GM12878 (cell line): ENCODE measurements around the gene EPOP. TPM values are rescaled to one million over a fixed set of nuclear protein-coding genes. Genes with fewer than 3 reads are reported as not detected.

Source experiments
- BACH1 ChIP-seq: fragments of 450-650 bp; IDR thresholded peaks from 2 replicates; pipeline ENCODE4 v1.6.1; 2017; ENCODE audit warnings: mild to moderate bottlenecking, borderline replicate concordance
- BCL11A ChIP-seq: IDR thresholded peaks from 2 replicates; pipeline ENCODE4 v1.6.1; 2011; ENCODE audit warnings: low read depth, low read length
- BMI1 ChIP-seq: fragments of 450-650 bp; IDR thresholded peaks from 2 replicates; pipeline ENCODE4 v1.6.1; 2016; ENCODE audit warnings: mild to moderate bottlenecking, moderate library complexity, borderline replicate concordance
- CEBPB ChIP-seq, 2 experiments: fragments of 150-350 bp in 1 of 2; IDR thresholded peaks; 2 replicates each; pipeline ENCODE4 v1.6.1; 2012 to 2014; ENCODE audit warnings: low read depth in 2 of 2, low read length in 2 of 2, borderline replicate concordance in 1 of 2, inconsistent platforms in 1 of 2
- DPF2 ChIP-seq: fragments of 450-650 bp; IDR thresholded peaks from 2 replicates; pipeline ENCODE4 v1.6.1; 2017; ENCODE audit warnings: mild to moderate bottlenecking
- E2F4 ChIP-seq: IDR thresholded peaks from 2 replicates; pipeline ENCODE4 v1.6.1; 2012; ENCODE audit warnings: low read depth, low read length, improper control_type of control experiment
- GATAD2B ChIP-seq: fragments of 450-650 bp; conservative IDR thresholded peaks from 2 replicates; pipeline ENCODE4 v1.6.1; 2017; ENCODE audit warnings: low read depth, mild to moderate bottlenecking, moderate library complexity
- MEF2A ChIP-seq: IDR thresholded peaks from 2 replicates; pipeline ENCODE4 v1.6.1; 2011; ENCODE audit warnings: low read depth, mild to moderate bottlenecking, low read length, moderate library complexity; ENCODE audit not compliant: insufficient read depth
- MTA3 ChIP-seq: IDR thresholded peaks from 2 replicates; pipeline ENCODE4 v1.6.1; 2012; ENCODE audit warnings: low read length, inconsistent platforms, borderline replicate concordance
- NBN ChIP-seq: fragments of 450-650 bp; IDR thresholded peaks from 2 replicates; pipeline ENCODE4 v1.6.1; 2016
- NFIC ChIP-seq: IDR thresholded peaks from 2 replicates; pipeline ENCODE4 v1.6.1; 2012; ENCODE audit warnings: low read depth, mild to moderate bottlenecking, inconsistent platforms, low read length, moderate library complexity
- NFYA ChIP-seq: IDR thresholded peaks from 2 replicates; pipeline ENCODE4 v1.6.1; 2011; ENCODE audit warnings: low read depth, mild to moderate bottlenecking, low read length, improper control_type of control experiment, borderline replicate concordance
- POLR2AphosphoS2 ChIP-seq: IDR thresholded peaks from 2 replicates; pipeline ENCODE4 v1.6.1; 2011; ENCODE audit warnings: low read depth, mild to moderate bottlenecking, low read length, improper control_type of control experiment, moderate library complexity
- POLR2AphosphoS5 ChIP-seq: IDR thresholded peaks from 2 replicates; pipeline ENCODE4 v1.6.1; 2011; ENCODE audit warnings: mild to moderate bottlenecking, low read length, inconsistent platforms
- RAD21 ChIP-seq: IDR thresholded peaks from 2 replicates; pipeline ENCODE4 v1.6.1; 2011; ENCODE audit warnings: mild to moderate bottlenecking, low read depth, low read length, moderate library complexity; ENCODE audit not compliant: insufficient read depth
- RFX5 ChIP-seq: IDR thresholded peaks from 2 replicates; pipeline ENCODE4 v1.6.1; 2011; ENCODE audit warnings: low read depth, low read length, improper control_type of control experiment
- SMARCA5 ChIP-seq: fragments of 450-650 bp; IDR thresholded peaks from 2 replicates; pipeline ENCODE4 v1.6.1; 2017; ENCODE audit warnings: mild to moderate bottlenecking
- SUPT20H ChIP-seq: IDR thresholded peaks from 2 replicates; pipeline ENCODE4 v1.6.1; 2011; ENCODE audit warnings: low read depth, mild to moderate bottlenecking, low read length, moderate library complexity, borderline replicate concordance; ENCODE audit not compliant: control insufficient read depth
- TARDBP ChIP-seq: IDR thresholded peaks from 2 replicates; pipeline ENCODE4 v1.6.1; 2016; ENCODE audit warnings: borderline replicate concordance
- ZNF592 ChIP-seq: fragments of 450-650 bp; IDR thresholded peaks from 2 replicates; pipeline ENCODE4 v1.6.1; 2017; ENCODE audit warnings: mild to moderate bottlenecking, moderate library complexity
- ZNF687 ChIP-seq: fragments of 450-650 bp; IDR thresholded peaks from 2 replicates; pipeline ENCODE4 v1.6.1; 2017; ENCODE audit warnings: mild to moderate bottlenecking, moderate library complexity
- polyA plus RNA-seq, 11 experiments: library from polyadenylated mRNA; depleted of rRNA in 4 of 11; unstranded in 6 of 11; stranded (reverse) in 5 of 11; fragments of >200 nt; fragmentation: Nextera tagmentation in 4 of 11; fragmentation: Illumina TruSeq in 1 of 11; extraction: Ambion mirVana in 4 of 11; extraction: Trizol in 1 of 11; gene quantifications; 1 replicate in 1 of 11; 2 replicates in 10 of 11; pipeline versions ENCODE4 v1.2.1 to v1.2.3, GENCODE V29; 2011 to 2016; ENCODE audit warnings: inconsistent platforms in 2 of 11, missing spikeins in 2 of 11, low read depth in 1 of 11
- total RNA-seq, 4 experiments: library from RNA; depleted of rRNA in 3 of 4; stranded (reverse); fragments of >200 nt in 3 of 4; fragmentation: Illumina TruSeq in 1 of 4; extraction: Trizol in 1 of 4; gene quantifications; 2 replicates each; pipeline versions ENCODE4 v1.2.1 to v1.2.3, GENCODE V29; 2013 to 2021

EPOP gene
- total and polyA plus RNA-seq, 10 of the 15 experiments (the other 5 are each of a cell fraction or from before 2014, with no cell fraction given): 0.53 to 9.0 (median 3.7) TPM

DNA sequence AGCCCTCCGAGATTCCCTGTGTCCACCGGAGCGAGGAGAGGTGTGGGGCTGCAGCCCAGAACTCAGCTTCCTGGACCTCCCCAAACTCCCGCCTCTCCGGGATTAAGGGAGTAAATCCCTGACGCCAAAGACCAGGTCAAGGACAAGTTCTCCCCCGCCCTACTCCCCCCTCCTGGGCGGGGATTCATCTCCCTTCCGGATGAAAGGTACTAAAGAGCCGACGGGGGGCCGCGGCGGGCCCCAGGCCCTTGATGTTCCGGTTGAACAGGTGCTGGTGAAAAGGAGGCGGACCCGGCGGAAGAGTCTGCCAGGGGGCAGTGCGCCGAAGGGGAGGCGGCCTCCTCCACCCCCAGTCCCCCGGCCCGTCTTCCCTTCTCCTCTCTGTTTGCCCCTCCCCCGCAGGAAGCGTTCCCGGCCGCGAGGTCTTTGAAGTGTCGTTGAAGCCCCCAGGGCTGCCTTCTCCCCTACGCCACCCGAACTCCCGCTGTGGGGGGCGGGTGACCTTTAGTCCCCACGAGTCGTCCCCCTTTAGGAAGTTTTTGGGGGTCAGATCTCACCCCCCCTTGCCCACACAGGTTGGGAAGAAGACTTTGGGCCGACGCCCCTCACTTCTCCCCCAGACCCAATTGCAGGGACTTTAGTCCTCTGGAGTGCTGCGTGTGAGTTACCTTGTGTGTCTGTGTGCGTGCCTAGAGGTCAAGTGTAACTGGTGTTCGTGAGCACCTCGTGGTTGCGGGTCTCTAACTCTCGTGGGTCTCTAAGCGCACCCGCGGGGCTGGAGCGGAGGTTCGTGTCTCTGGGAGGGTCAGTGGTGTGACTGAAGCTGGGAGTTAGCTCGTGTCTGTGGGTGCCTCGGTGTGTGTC lies 29.2 kb upstream of the EPOP start (continued):
- no peak; the same call in 1 of the 2 replicates for TF ChIP-seq NFIC
- no peak for TF ChIP-seq BMI1
- 0 out of 2 replicates have a peak, but pooled peaks have one; percentile 56 for TF ChIP-seq SMARCA5
- 0 out of 2 replicates have a peak, but pooled peaks have one; percentile 13 for TF ChIP-seq TARDBP
- no peak for TF ChIP-seq RFX5
- 0 out of 2 replicates have a peak, but pooled peaks have one; percentile 31 for TF ChIP-seq POLR2AphosphoS2
- TF ChIP-seq CEBPB (IDR thresholded peaks at IDR 0.05; ENCODE audit: borderline replicate concordance in 1 of 2, low read depth in 2 of 2, low read length in 2 of 2): no peak
- TF ChIP-seq DPF2: peak; percentile 16; the same call in 1 of the 2 replicates
- TF ChIP-seq NBN: peak; percentile 85; the same call in 1 of the 2 replicates
- 0 out of 2 replicates have a peak, but pooled peaks have one; percentile 4 for TF ChIP-seq MEF2A
- TF ChIP-seq POLR2AphosphoS5: peak; percentile 81
- TF ChIP-seq ZNF592: no peak
- TF ChIP-seq RAD21: no peak
- no peak for TF ChIP-seq BCL11A
- TF ChIP-seq SUPT20H: no peak
- peak; percentile 56; the same call in 1 of the 2 replicates for TF ChIP-seq MTA3
- no peak for TF ChIP-seq NFYA
- no peak for TF ChIP-seq E2F4
- peak; percentile 36; the same call in 1 of the 2 replicates for TF ChIP-seq ZNF687
- TF ChIP-seq GATAD2B: peak; percentile 75
- TF ChIP-seq BACH1: peak; percentile 71
